Testis (tissue), 2 donors: ENCODE data around the gene VOPP1.

Experiments
- CTCF ChIP-seq, 3 experiments: fragments of 450-650 bp in 2 of 3; fragments of 200-600 bp in 1 of 3; sonication (generic) in 1 of 3; IDR thresholded peaks; one replicate each; pipeline ENCODE4 v1.5.1; 2016 to 2019; ENCODE audit warnings: antibody characterized with exemption in 3 of 3, mild to moderate bottlenecking in 2 of 3, moderate library complexity in 1 of 3
- POLR2A ChIP-seq: fragments of 450-650 bp; IDR thresholded peaks from one replicate; pipeline ENCODE4 v1.6.1; 2017; ENCODE audit warnings: antibody characterized with exemption, mild to moderate bottlenecking, moderate library complexity

GRCh38 chr7:55435466-55435865 lies 136.8 kb downstream of the VOPP1 start:
- no peak for TF ChIP-seq CTCF (IDR thresholded peaks at IDR 0.05)
- no peak for TF ChIP-seq POLR2A
